ENCODE measurements around the gene TEX2.

GRCh38 chr17:64198331-64199090 is 64.5 kb downstream of the TEX2 start:
- TF ChIP-seq CTCF (conservative IDR thresholded peaks at IDR 0.05; ENCODE audit: low read depth in 2 of 2) (no peak), ETS1 (IDR thresholded peaks at IDR 0.05) (no peak), ZNF331 (CRISPR knock-in tag; IDR thresholded peaks at IDR 0.05; ENCODE audit: low read depth) (no peak), EZH2 (IDR thresholded peaks at IDR 0.05; ENCODE audit: low read depth, unreplicated experiment) (no peak), NANOG (IDR thresholded peaks at IDR 0.05; ENCODE audit: borderline replicate concordance) (no peak), POLR2AphosphoS5 (IDR thresholded peaks at IDR 0.05; ENCODE audit: low read depth) (no peak)
